K562 (cell line): ENCODE data around the gene HACL1. TPM values are rescaled to one million over a fixed set of nuclear protein-coding genes. Genes with fewer than 3 reads are reported as not detected.
A peak's percentile ranks its signal among the peaks of the same experiment; 100 is the strongest.

Source experiments
- ARID1B ChIP-seq: fragments of 450-650 bp; IDR thresholded peaks from 2 replicates; pipeline ENCODE4 v1.6.1; 2016; ENCODE audit warnings: antibody characterized with exemption, mild to moderate bottlenecking, inconsistent platforms
- BRF1 ChIP-seq: IDR thresholded peaks from 3 replicates; pipeline ENCODE4 v1.6.1; 2011; ENCODE audit warnings: borderline replicate concordance, mild to moderate bottlenecking; ENCODE audit not compliant: insufficient read length; ENCODE audit errors: extremely low read depth
- CBFA2T3 ChIP-seq: fragments of 450-650 bp; IDR thresholded peaks from 2 replicates; pipeline ENCODE4 v1.6.1; 2017
- E2F3 ChIP-seq: fragments of 250-450 bp; sonication (Bioruptor Pico); IDR thresholded peaks from 2 replicates; pipeline ENCODE4 v1.4.0; 2020; ENCODE audit warnings: mild to moderate bottlenecking
- ELF4 ChIP-seq: fragments of 450-650 bp; formaldehyde crosslinking; IDR thresholded peaks from 2 replicates; pipeline ENCODE4 v1.4.0; 2022; ENCODE audit warnings: missing genetic modification characterization
- ELK3 ChIP-seq: fragments of 450-650 bp; formaldehyde crosslinking; IDR thresholded peaks from 2 replicates; pipeline ENCODE4 v1.4.0; 2020; ENCODE audit warnings: mild to moderate bottlenecking
- FOXJ3 ChIP-seq: sonication (generic); formaldehyde crosslinking; IDR thresholded peaks from 2 replicates; pipeline ENCODE4 v1.4.0; 2020; ENCODE audit warnings: mild to moderate bottlenecking, missing genetic modification reagents
- FOXP4 ChIP-seq: sonication (generic); formaldehyde crosslinking; IDR thresholded peaks from 2 replicates; pipeline ENCODE4 v1.8.0; 2022; ENCODE audit warnings: mild to moderate bottlenecking, missing genetic modification reagents, borderline replicate concordance
- GTF2A2 ChIP-seq: IDR thresholded peaks from 2 replicates; pipeline ENCODE4 v1.6.1; 2016; ENCODE audit warnings: mild to moderate bottlenecking, missing genetic modification characterization, missing compliant biosample characterization
- KHSRP ChIP-seq: fragments of 450-650 bp; IDR thresholded peaks from 2 replicates; pipeline ENCODE4 v1.6.1; 2017
- LCOR ChIP-seq: sonication (generic); formaldehyde crosslinking; IDR thresholded peaks from 2 replicates; pipeline ENCODE4 v1.8.0; 2022; ENCODE audit warnings: mild to moderate bottlenecking, missing genetic modification reagents
- MCM3 ChIP-seq: fragments of 450-650 bp; IDR thresholded peaks from 2 replicates; pipeline ENCODE4 v1.6.1; 2016
- NR4A1 ChIP-seq, 2 experiments: fragments of 250-450 bp in 1 of 2; fragments of 450-650 bp in 1 of 2; sonication (Bioruptor Pico) in 1 of 2; IDR thresholded peaks; 2 replicates each; pipeline versions ENCODE4 v1.4.0 to v1.6.1; 2016 to 2020; ENCODE audit warnings: mild to moderate bottlenecking in 2 of 2, missing compliant biosample characterization in 1 of 2, missing genetic modification characterization in 1 of 2, moderate library complexity in 1 of 2
- PHF21A ChIP-seq: fragments of 450-650 bp; IDR thresholded peaks from 2 replicates; pipeline ENCODE4 v1.6.1; 2017; ENCODE audit warnings: low read depth, borderline replicate concordance
- PML ChIP-seq: IDR thresholded peaks from 2 replicates; pipeline ENCODE4 v1.6.1; 2012; ENCODE audit warnings: low read length, inconsistent platforms
- RBM15 ChIP-seq: fragments of 200-400 bp; formaldehyde crosslinking; IDR thresholded peaks from 2 replicates; pipeline ENCODE4 v1.6.1; 2018; ENCODE audit warnings: mild to moderate bottlenecking, low read length, moderate library complexity; ENCODE audit not compliant: insufficient read depth
- SETDB1 ChIP-seq: IDR thresholded peaks from one replicate; pipeline ENCODE4 v1.6.1; 2012; ENCODE audit warnings: low read length, control low read depth, inconsistent platforms
- SMARCA5 ChIP-seq: fragments of 450-650 bp; IDR thresholded peaks from 2 replicates; pipeline ENCODE4 v1.6.1; 2016
- TEAD1 ChIP-seq, 2 experiments: fragments of 450-650 bp in 1 of 2; sonication (generic) in 1 of 2; formaldehyde crosslinking; IDR thresholded peaks; 2 replicates each; pipeline versions ENCODE4 v1.4.0 to v1.8.0; 2020 to 2022; ENCODE audit warnings: mild to moderate bottlenecking in 2 of 2, missing genetic modification reagents in 1 of 2
- TEAD4 ChIP-seq, 2 experiments: sonication (generic) in 1 of 2; formaldehyde crosslinking in 1 of 2; IDR thresholded peaks; 2 replicates each; pipeline versions ENCODE4 v1.6.1 to v1.8.0; 2012 to 2022; ENCODE audit warnings: borderline replicate concordance in 1 of 2, inconsistent platforms in 1 of 2, low read length in 1 of 2, mild to moderate bottlenecking in 1 of 2, missing genetic modification reagents in 1 of 2
- THAP12 ChIP-seq: fragments of 250-450 bp; sonication (Bioruptor Pico); IDR thresholded peaks from 2 replicates; pipeline ENCODE4 v1.9.0; 2021; ENCODE audit warnings: mild to moderate bottlenecking, inconsistent platforms
- U2AF1 ChIP-seq: fragments of 200-400 bp; formaldehyde crosslinking; optimal IDR thresholded peaks from 2 replicates; pipeline ENCODE3; 2017; ENCODE audit warnings: mild to moderate bottlenecking, low read depth, low read length, moderate library complexity
- ZBTB17 ChIP-seq: fragments of 450-650 bp; formaldehyde crosslinking; IDR thresholded peaks from 2 replicates; pipeline ENCODE4 v1.4.0; 2020; ENCODE audit warnings: mild to moderate bottlenecking
- ZBTB7A ChIP-seq: IDR thresholded peaks from 2 replicates; pipeline ENCODE4 v1.6.1; 2011; ENCODE audit warnings: low read depth, mild to moderate bottlenecking, low read length, moderate library complexity, borderline replicate concordance; ENCODE audit not compliant: control insufficient read depth
- ZNF143 ChIP-seq: sonication (generic); formaldehyde crosslinking; IDR thresholded peaks from 2 replicates; pipeline ENCODE4 v1.9.0; 2022; ENCODE audit warnings: mild to moderate bottlenecking, missing genetic modification reagents
- ZNF274 ChIP-seq: IDR thresholded peaks from 2 replicates; pipeline ENCODE4 v1.6.1; 2011; ENCODE audit warnings: low read depth, mild to moderate bottlenecking, low read length, moderate library complexity, borderline replicate concordance
- ZNF436 ChIP-seq: fragments of 250-450, 450-650 bp; sonication (Bioruptor Pico); formaldehyde crosslinking; IDR thresholded peaks from 2 replicates; pipeline ENCODE4 v1.7.0; 2020; ENCODE audit warnings: mild to moderate bottlenecking
- polyA plus RNA-seq, 8 experiments: library from polyadenylated mRNA; depleted of rRNA in 4 of 8; stranded (reverse) in 5 of 8; unstranded in 3 of 8; fragments of >200 nt; fragmentation: Nextera tagmentation in 2 of 8; fragmentation: Illumina TruSeq in 1 of 8; extraction: Ambion mirVana in 2 of 8; extraction: Trizol in 1 of 8; gene quantifications; 2 replicates each; pipeline versions ENCODE4 v1.2.1 to v1.2.3, GENCODE V29; 2011 to 2014; ENCODE audit warnings: inconsistent platforms in 1 of 8, missing spikeins in 1 of 8
- total RNA-seq, 7 experiments: library from RNA; depleted of rRNA in 6 of 7; stranded (reverse); fragments of >200 nt in 6 of 7; fragmentation: Illumina TruSeq in 2 of 7; extraction: Trizol in 2 of 7; gene quantifications; 2 replicates each; pipeline versions ENCODE4 v1.2.1 to v1.2.3, GENCODE V29; 2011 to 2021; ENCODE audit warnings: low replicate concordance in 1 of 7

Gene HACL1
- total and polyA plus RNA-seq, 9 of the 15 experiments (the other 6 are each of a cell fraction or from before 2014, with no cell fraction given), result 18.9 to 61.5 (median 30.5) TPM

GRCh38 chr3:15527031-15527459, 74.3 kb downstream of the HACL1 start (continued):
- no peak for TF ChIP-seq ZNF274
- no peak for TF ChIP-seq THAP12 (CRISPR knock-in tag)
- TF ChIP-seq U2AF1, result no peak
- TF ChIP-seq SMARCA5, result no peak
- TF ChIP-seq ZBTB17 (CRISPR knock-in tag), result no peak
- TF ChIP-seq NR4A1 (CRISPR knock-in tag; IDR thresholded peaks at IDR 0.05), result no peak
- TF ChIP-seq NR4A1 (tag; IDR thresholded peaks at IDR 0.05), result 0 out of 2 replicates have a peak, but pooled peaks have one; percentile 50
- TF ChIP-seq SETDB1, result no peak
- no peak for TF ChIP-seq KHSRP
- TF ChIP-seq PHF21A, result no peak
- no peak for TF ChIP-seq FOXJ3
- TF ChIP-seq GTF2A2, result no peak
- no peak for TF ChIP-seq ELK3 (CRISPR knock-in tag)
- TF ChIP-seq TEAD4 (IDR thresholded peaks at IDR 0.05; ENCODE audit: low read length), result peak; percentile 77
- no peak for TF ChIP-seq TEAD4 (CRISPR knock-in tag; IDR thresholded peaks at IDR 0.05; ENCODE audit: borderline replicate concordance)
- TF ChIP-seq ZNF436 (CRISPR knock-in tag), result no peak
- no peak for TF ChIP-seq ARID1B
- TF ChIP-seq TEAD1 (CRISPR knock-in tag; IDR thresholded peaks at IDR 0.05), result 0 out of 4 replicates have a peak, but pooled peaks of 1 of the 2 experiments have one; percentile 44
- no peak for TF ChIP-seq PML
- no peak for TF ChIP-seq ELF4 (CRISPR knock-in tag)
- TF ChIP-seq FOXP4, result no peak
- no peak for TF ChIP-seq LCOR
- peak; percentile 68 for TF ChIP-seq CBFA2T3
- peak; percentile 28; the same call in 1 of the 2 replicates for TF ChIP-seq ZBTB7A
- no peak for TF ChIP-seq BRF1
- no peak for TF ChIP-seq MCM3
- no peak for TF ChIP-seq RBM15
- TF ChIP-seq ZNF143 (CRISPR knock-in tag), result no peak
- TF ChIP-seq E2F3 (CRISPR knock-in tag), result no peak
